Measurements from ENCODE around the gene SPOP. TPM values are rescaled to one million over a fixed set of nuclear protein-coding genes. Genes with fewer than 3 reads are reported as not detected.
"Not testable (repeated sequence)": the region's sequence is repeated elsewhere in the genome, so short reads cannot be mapped to it uniquely, and the experiment has no call there.

The SPOP gene
- total RNA-seq, 1 donor from 2014 or later = 62.9 TPM

GRCh38 chr17:49676276-49676868 is 1.5 kb downstream of the SPOP start:
- Mint-ChIP-seq H3K27me3 (ENCODE audit: low read depth) (no peaks in the 10 kb centered on the region), H3K9me3 (ENCODE audit: low read depth) (no peaks in the 10 kb centered on the region), H3K36me3 (ENCODE audit: low read depth) (peaks cover 7% of the 10 kb centered on the region), H3K27ac (ENCODE audit: unreplicated experiment) (peak overlapping the region; percentile 99), H3K4me3 (ENCODE audit: unreplicated experiment) (peak overlapping the region; percentile 97), H3K4me1 (ENCODE audit: low read depth) (peaks cover 39% of the 10 kb centered on the region)
- no peak for DNase-seq (ENCODE audit: low spot score)
- TF ChIP-seq, protein P1, sequence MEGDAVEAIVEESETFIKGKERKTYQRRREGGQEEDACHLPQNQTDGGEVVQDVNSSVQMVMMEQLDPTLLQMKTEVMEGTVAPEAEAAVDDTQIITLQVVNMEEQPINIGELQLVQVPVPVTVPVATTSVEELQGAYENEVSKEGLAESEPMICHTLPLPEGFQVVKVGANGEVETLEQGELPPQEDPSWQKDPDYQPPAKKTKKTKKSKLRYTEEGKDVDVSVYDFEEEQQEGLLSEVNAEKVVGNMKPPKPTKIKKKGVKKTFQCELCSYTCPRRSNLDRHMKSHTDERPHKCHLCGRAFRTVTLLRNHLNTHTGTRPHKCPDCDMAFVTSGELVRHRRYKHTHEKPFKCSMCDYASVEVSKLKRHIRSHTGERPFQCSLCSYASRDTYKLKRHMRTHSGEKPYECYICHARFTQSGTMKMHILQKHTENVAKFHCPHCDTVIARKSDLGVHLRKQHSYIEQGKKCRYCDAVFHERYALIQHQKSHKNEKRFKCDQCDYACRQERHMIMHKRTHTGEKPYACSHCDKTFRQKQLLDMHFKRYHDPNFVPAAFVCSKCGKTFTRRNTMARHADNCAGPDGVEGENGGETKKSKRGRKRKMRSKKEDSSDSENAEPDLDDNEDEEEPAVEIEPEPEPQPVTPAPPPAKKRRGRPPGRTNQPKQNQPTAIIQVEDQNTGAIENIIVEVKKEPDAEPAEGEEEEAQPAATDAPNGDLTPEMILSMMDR (IDR thresholded peaks at IDR 0.05) = no peak

DNA sequence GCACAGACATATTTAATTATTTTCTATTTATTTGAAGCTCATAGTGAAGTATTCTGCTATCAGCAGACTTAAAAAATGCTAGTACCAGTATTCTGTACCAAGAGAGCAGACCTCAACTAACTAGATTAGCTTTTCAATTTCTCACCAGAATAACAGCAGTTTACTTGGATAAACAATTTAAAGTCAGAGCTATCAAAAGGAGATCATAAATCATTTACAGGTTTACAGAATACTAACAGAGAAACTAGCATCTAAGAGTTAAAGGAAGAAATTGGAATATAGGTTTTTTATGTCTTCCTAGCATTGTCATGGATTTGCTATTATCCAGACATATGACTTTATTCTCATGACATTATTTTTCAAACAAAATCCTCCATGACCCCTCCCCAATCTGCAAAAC is 3.4 kb downstream of the SPOP start:
- Mint-ChIP-seq H3K9me3 (ENCODE audit: low read depth) (no peaks in the 10 kb centered on the region), H3K4me1 (ENCODE audit: low read depth) (peaks cover 54% of the 10 kb centered on the region), H3K27me3 (ENCODE audit: low read depth) (no peaks in the 10 kb centered on the region), H3K4me3 (ENCODE audit: unreplicated experiment) (no peak overlapping the region), H3K27ac (ENCODE audit: unreplicated experiment) (no peak overlapping the region), H3K36me3 (ENCODE audit: low read depth) (peaks cover 7% of the 10 kb centered on the region)
- DNase-seq (ENCODE audit: low spot score) = no peak
- TF ChIP-seq, protein P1 (IDR thresholded peaks at IDR 0.05) = no peak

DNA sequence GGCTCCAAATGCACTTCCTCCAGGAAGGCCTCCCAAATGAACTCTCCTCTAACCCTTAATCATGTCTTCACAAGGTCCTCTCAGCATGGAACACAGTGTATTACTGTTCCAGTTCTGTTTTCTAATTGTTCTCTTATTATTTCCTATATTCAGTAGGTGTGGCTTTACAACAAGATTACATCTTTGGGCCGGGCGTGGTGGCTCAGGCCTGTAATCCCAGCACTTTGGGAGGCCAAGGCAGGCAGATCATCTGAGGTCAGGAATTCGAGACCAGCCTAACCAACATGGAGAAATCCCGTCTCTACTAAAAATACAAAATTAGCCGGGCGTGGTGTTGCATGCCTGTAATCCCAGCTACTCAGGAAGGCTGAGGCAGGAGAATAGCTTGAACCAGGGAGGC is 4.2 kb downstream of the SPOP start:
- not testable (repeated sequence) for H3K4me3 Mint-ChIP-seq (ENCODE audit: unreplicated experiment); H3K36me3 Mint-ChIP-seq (ENCODE audit: low read depth); H3K27me3 Mint-ChIP-seq (ENCODE audit: low read depth); H3K27ac Mint-ChIP-seq (ENCODE audit: unreplicated experiment); H3K9me3 Mint-ChIP-seq (ENCODE audit: low read depth)
- peak; percentile 12 for DNase-seq (ENCODE audit: low spot score)
- H3K4me1 Mint-ChIP-seq (ENCODE audit: low read depth) = peaks cover 54% of the 10 kb centered on the region

- Mint-ChIP-seq H3K9me3 (ENCODE audit: low read depth) (no peaks in the 10 kb centered on the region), H3K36me3 (ENCODE audit: low read depth) (peaks cover 7% of the 10 kb centered on the region), H3K27me3 (ENCODE audit: low read depth) (no peaks in the 10 kb centered on the region), H3K4me3 (ENCODE audit: unreplicated experiment) (no peak overlapping the region), H3K27ac (ENCODE audit: unreplicated experiment) (peak overlapping the region; percentile 45), H3K4me1 (ENCODE audit: low read depth) (peaks cover 39% of the 10 kb centered on the region)
- TF ChIP-seq, protein P1 (IDR thresholded peaks at IDR 0.05) = no peak
- DNase-seq (ENCODE audit: low spot score) = no peak
These were observed 7.3 kb downstream of the SPOP start for GRCh38 chr17:49670641-49671040.

DNA sequence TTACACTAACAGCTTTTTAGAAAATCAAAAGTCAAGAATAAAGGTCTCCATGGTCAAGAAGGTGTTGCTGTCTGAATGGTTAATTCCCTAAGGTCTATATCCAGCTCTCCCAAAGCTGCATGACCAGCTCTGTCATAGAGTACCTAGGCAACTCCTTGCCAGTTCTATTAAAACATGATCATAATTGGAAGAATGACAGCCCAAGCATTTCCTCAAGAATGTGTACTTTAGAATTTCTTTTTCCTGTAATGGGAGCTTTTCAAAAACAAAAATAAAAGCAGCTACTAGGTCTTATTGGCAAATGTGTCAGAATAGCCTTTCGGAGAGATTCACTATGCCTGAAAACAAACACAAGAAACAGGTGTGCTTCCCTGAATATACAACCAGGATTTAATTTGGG is 7.9 kb downstream of the SPOP start:
- H3K4me3 Mint-ChIP-seq (ENCODE audit: unreplicated experiment) = no peak overlapping the region
- H3K4me1 Mint-ChIP-seq (ENCODE audit: low read depth) = peaks cover 32% of the 10 kb centered on the region
- no peak for DNase-seq (ENCODE audit: low spot score)
- TF ChIP-seq, protein P1 (IDR thresholded peaks at IDR 0.05) = no peak
- peak overlapping the region; percentile 33 for H3K27ac Mint-ChIP-seq (ENCODE audit: unreplicated experiment)
- peaks cover 4% of the 10 kb centered on the region for H3K36me3 Mint-ChIP-seq (ENCODE audit: low read depth)
- H3K27me3 Mint-ChIP-seq (ENCODE audit: low read depth) = no peaks in the 10 kb centered on the region
- no peaks in the 10 kb centered on the region for H3K9me3 Mint-ChIP-seq (ENCODE audit: low read depth)

DNA sequence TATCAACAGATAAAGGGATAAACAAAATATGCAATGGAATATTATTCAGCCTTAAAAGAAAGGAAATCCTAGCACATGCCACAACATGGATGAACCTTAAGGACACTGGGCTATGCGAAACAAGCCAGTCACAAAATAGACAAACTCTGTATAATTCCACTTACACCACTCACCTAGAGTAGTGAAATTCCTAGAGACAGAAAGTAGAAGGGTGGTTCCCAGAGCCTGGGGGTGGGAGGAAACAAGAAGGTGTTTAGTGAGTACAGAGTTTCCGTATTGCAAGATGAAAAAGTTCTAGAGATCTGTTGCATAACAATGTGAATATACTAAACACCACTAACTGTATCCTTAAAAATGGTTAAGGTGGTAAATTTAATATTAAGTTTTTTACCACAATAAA is 10.0 kb downstream of the SPOP start:
- Mint-ChIP-seq H3K36me3 (ENCODE audit: low read depth) (peaks cover 3% of the 10 kb centered on the region), H3K27me3 (ENCODE audit: low read depth) (no peaks in the 10 kb centered on the region), H3K27ac (ENCODE audit: unreplicated experiment) (no peak overlapping the region), H3K9me3 (ENCODE audit: low read depth) (no peaks in the 10 kb centered on the region), H3K4me1 (ENCODE audit: low read depth) (peaks cover 22% of the 10 kb centered on the region), H3K4me3 (ENCODE audit: unreplicated experiment) (no peak overlapping the region)
- DNase-seq (ENCODE audit: low spot score) = no peak
- TF ChIP-seq, protein P1 (IDR thresholded peaks at IDR 0.05) = no peak

All from chondrocyte (in vitro differentiated cells).